PC-3 (cell line): ENCODE measurements around the gene ENTR1.

ENCODE experiments used
- CTCF ChIP-seq: fragments of 300-600 bp; sonication (generic); conservative IDR thresholded peaks from 2 replicates; pipeline ENCODE4 v1.5.1; 2017; ENCODE audit warnings: antibody characterized with exemption, low read depth, mild to moderate bottlenecking, low read length
- EZH2 ChIP-seq: fragments of 300-600 bp; sonication (generic); IDR thresholded peaks from one replicate; pipeline ENCODE4 v1.6.1; 2017; ENCODE audit warnings: antibody characterized with exemption, mild to moderate bottlenecking, low read length; ENCODE audit not compliant: unreplicated experiment

- TF ChIP-seq CTCF, result no peak
- no peak for TF ChIP-seq EZH2
These were observed 14.4 kb upstream of the ENTR1 start for GRCh38 chr9:136424750-136425362.
